ENCODE data around the gene DNAJC17. TPM values are rescaled to one million over a fixed set of nuclear protein-coding genes. Genes with fewer than 3 reads are reported as not detected.
A peak's percentile ranks its signal among the peaks of the same experiment; 100 is the strongest.

The DNAJC17 gene
- total RNA-seq (2021; ENCODE audit: unreplicated experiment) (36.1 TPM), Bru-seq, nascent RNA (percentile 65 among the genes with signal in this experiment), BruChase-seq, experiment 1, labeled RNA remaining after a 6-hour chase (percentile 68 among the genes with signal in this experiment), BruChase-seq, experiment 2, labeled RNA remaining after a 2-hour chase (percentile 68 among the genes with signal in this experiment)
- 37.1 and 40.5 TPM in 2 replicates for polyA plus RNA-seq (2012)
- long read RNA-seq, transcript DNAJC17-201 (11 exons, 3,731 nt), result major isoform, 5 of 14 reads
- long read RNA-seq, partial matches to known transcripts, result 0 of 14 reads
- long read RNA-seq, other reads (novel, unspliced or antisense), result 9 of 14 reads

GRCh38 chr15:40807028-40807887 is at the start of gene DNAJC17, which contains the start of gene ZFYVE19:
Gene DNAJC17, minus strand, starts transcription at chr15:40807473. Its CDS starts 27 bp downstream, at chr15:40807446.
Gene ZFYVE19, plus strand, starts transcription at chr15:40807089. Its CDS starts 501 bp downstream, at chr15:40807590.
- RAD21 ChIA-PET (ENCODE audit: low non-redundant PET in 1 of 2, low total read pairs in 2 of 2, uncharacterized antibody in 2 of 2, unreplicated experiment in 2 of 2), result interaction anchor here in 1 of 2 experiments (1.1 kb wide), 1 partner anchor 51 kb away, joined by 3 read pairs; no protein-coding TSS in a partner anchor
- POLR2A ChIA-PET, result interaction anchor here (0.7 to 1.6 kb wide), 4 partner anchors 8 to 66 kb away, joined by 3 to 9 read pairs (median 4); no protein-coding TSS in a partner anchor
- peak within 1 kb of the TSS; percentile 97 for H3K9ac ChIP-seq (ENCODE audit: low read length)
- peak within 1 kb of the TSS; percentile 93 for H3K4me2 ChIP-seq (ENCODE audit: low read length)
- H3K36me3 ChIP-seq (ENCODE audit: control insufficient read depth in 1 of 2, insufficient read depth in 2 of 2, low read length in 2 of 2), result no peaks in the 10 kb centered on the region; a peak in 1 of 4 replicates
- CTCF ChIA-PET, result interaction anchor here (0.8 to 2.2 kb wide), 5 partner anchors 21 to 66 kb away, joined by 3 to 7 read pairs (median 4); no protein-coding TSS in a partner anchor
- H2AFZ ChIP-seq (ENCODE audit: low read depth, low read length, poor library complexity, severe bottlenecking), result peak within 1 kb of the TSS; percentile 94
- peak; percentile 97 for ATAC-seq
- H3K4me1 ChIP-seq (ENCODE audit: control insufficient read depth in 1 of 2, insufficient read depth in 2 of 2, low read length in 2 of 2), result peaks cover 7 to 17% of the 10 kb centered on the region in 2 experiments; a peak in 3 of 4 replicates
- H3K27ac ChIP-seq (ENCODE audit: low read depth, low read length), result peak within 1 kb of the TSS; percentile 97
- peak; percentile 76 for TF ChIP-seq ZBTB33 (IDR thresholded peaks at IDR 0.05; ENCODE audit: extremely low read depth, insufficient replicate concordance, low read length)
- no peak for TF ChIP-seq CEBPB (IDR thresholded peaks at IDR 0.05; ENCODE audit: low read depth)
- peak; percentile 75 for TF ChIP-seq YY1 (IDR thresholded peaks at IDR 0.05; ENCODE audit: extremely low read depth, insufficient replicate concordance, low read depth, low read length)
- TF ChIP-seq SIN3A (IDR thresholded peaks at IDR 0.05; ENCODE audit: low read depth), result peak; percentile 57; the same call in 1 of the 2 replicates
- TF ChIP-seq MAX (IDR thresholded peaks at IDR 0.05), result peak; percentile 34; the same call in 1 of the 2 replicates
- 0 out of 2 replicates have a peak, but pooled peaks have one; percentile 3 for TF ChIP-seq RAD21 (IDR thresholded peaks at IDR 0.05; ENCODE audit: low read depth)
- TF ChIP-seq POLR2AphosphoS5 (IDR thresholded peaks at IDR 0.05; ENCODE audit: low read depth, low read length), result peak; percentile 83
- TF ChIP-seq ZFX (IDR thresholded peaks at IDR 0.05), result peak; percentile 96
- TF ChIP-seq ELF1 (IDR thresholded peaks at IDR 0.05; ENCODE audit: borderline replicate concordance, low read depth), result peak; percentile 70
- TF ChIP-seq SP1 (IDR thresholded peaks at IDR 0.05; ENCODE audit: low read depth), result no peak; the same call in 1 of the 2 replicates
- peak; percentile 59 for TF ChIP-seq POLR2A (IDR thresholded peaks at IDR 0.05; ENCODE audit: borderline replicate concordance, extremely low read depth, insufficient read depth, insufficient read length)
- TF ChIP-seq CTCF (IDR thresholded peaks at IDR 0.05 in 2 of 3, conservative IDR thresholded peaks at IDR 0.05 in 1 of 3; ENCODE audit: borderline replicate concordance in 1 of 3, insufficient read depth in 1 of 3, low read depth in 2 of 3, low read length in 2 of 3), result no peak
- TF ChIP-seq REST (IDR thresholded peaks at IDR 0.05; ENCODE audit: low read depth), result no peak
- H3K79me2 ChIP-seq (ENCODE audit: insufficient read depth, low read length), result peaks cover 22% of the 10 kb centered on the region
- H3K27me3 ChIP-seq (ENCODE audit: insufficient read depth, low read length), result no peaks in the 10 kb centered on the region
- H4K20me1 ChIP-seq (ENCODE audit: insufficient read depth), result no peaks in the 10 kb centered on the region
- peak within 1 kb of the TSS; percentile 97 to 100 for H3K4me3 ChIP-seq (replicated peaks in 1 of 2; ENCODE audit: low read depth in 1 of 2, low read length in 2 of 2)
- no TSS peak for BruUV-seq (replicated peaks)
- no peaks in the 10 kb centered on the region for H3K9me2 ChIP-seq (ENCODE audit: insufficient read depth)
- no peaks in the 10 kb centered on the region for H3K9me3 ChIP-seq (ENCODE audit: control insufficient read depth in 1 of 2, insufficient read depth in 1 of 2, low read depth in 1 of 2, low read length in 2 of 2)
- peak; percentile 93 for DNase-seq (ENCODE audit: low read depth, low spot score)
- intact Hi-C loops (cut with micrococcal nuclease), result no loop called here

Measured in HCT116 (cell line).